Right lobe of liver (tissue), 4 donors: ENCODE measurements around the gene CR2.

ENCODE experiments used
- CTCF ChIP-seq, 4 donors: fragments of 200-600 bp in 3 of 4; fragments of 450-650 bp in 1 of 4; IDR thresholded peaks; one replicate each; pipeline versions ENCODE4 v1.5.1 to v1.8.0; 2016 to 2022; ENCODE audit warnings: antibody characterized with exemption in 4 of 4, mild to moderate bottlenecking in 2 of 4
- POLR2A ChIP-seq: fragments of 450-650 bp; IDR thresholded peaks from one replicate; pipeline ENCODE4 v1.6.1; 2017; ENCODE audit warnings: antibody characterized with exemption, mild to moderate bottlenecking
- donor health status: DM: no; HTN: no; CAD: no.
- donor health status: DM: no; HTN: no; CAD: no.
- donor health status: DM: no; HTN: yes; CAD: no.

DNA sequence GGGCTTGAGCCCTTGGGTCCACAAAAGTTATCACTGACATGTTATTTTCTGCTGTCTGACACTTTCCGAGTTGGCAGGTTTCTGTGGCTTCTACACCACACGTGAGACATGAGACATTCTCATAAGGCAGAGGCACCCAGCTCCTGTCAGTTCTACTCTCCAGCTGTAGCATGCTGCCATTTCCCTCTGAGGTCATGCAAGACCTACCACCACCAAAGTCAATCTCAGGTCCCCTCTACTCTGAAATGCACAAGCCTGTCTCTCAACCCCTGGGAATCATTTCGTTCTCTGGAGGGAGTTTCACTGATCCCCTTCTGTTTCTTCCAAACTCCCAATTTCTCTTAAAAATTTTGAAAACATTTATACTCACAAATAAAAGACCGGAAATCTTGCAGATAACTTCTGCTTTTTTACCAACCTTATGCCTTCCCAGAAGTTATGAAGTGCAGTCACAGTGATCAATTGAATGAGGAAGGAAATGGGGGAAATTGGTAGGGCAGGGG lies 39.5 kb upstream of the CR2 start:
- TF ChIP-seq CTCF (IDR thresholded peaks at IDR 0.05): no peak
- no peak for TF ChIP-seq POLR2A
